SH-SY5Y (cell line): ENCODE results near the gene PDCD1.

Source experiments
- GATA2 ChIP-seq: IDR thresholded peaks from 2 replicates; pipeline ENCODE4 v1.6.1; 2011; ENCODE audit warnings: mild to moderate bottlenecking, low read depth, low read length
- GATA3 ChIP-seq: IDR thresholded peaks from 2 replicates; pipeline ENCODE4 v1.6.1; 2011; ENCODE audit warnings: low read depth, mild to moderate bottlenecking, low read length, moderate library complexity

DNA sequence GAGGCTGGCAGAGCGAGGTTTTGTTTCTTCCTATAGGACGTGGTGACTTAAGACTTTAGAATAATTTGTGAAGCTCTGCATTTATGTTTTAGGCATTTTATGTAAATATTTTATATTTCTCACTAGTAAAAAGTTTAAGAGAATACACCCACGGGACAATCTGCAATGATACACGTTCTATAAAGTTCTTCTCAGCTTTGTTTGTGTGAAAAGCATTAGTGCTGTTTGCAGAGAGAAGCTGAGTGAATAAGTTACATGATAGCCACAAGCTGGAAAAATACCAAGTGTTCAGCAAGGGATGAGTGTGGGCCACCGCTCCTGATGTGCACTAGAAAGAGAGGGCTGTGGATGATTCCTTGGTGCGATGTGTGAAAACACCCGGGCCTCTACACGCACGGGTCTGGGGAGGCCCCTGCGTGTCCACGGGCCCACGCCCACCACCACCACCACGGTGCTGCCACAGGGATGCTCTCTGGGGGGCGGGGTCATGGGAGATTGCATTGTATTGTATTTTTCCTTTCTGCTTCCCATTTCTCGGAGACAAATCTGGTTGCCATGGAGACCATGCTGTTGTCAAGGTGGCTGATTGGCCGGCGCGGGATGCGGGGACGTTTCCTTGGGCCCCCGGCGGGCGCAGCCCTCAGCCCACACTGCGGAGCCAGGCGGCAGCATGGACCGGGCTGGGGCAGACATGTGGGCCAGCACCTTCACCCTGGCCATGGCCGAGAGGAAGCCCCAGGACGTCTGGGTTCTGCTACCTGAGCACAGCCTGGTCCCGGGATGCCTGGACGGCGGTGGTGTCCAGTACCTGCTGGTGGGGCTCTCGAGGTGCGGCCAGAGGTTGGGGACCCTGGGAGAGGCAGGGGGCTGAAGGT lies 10.6 kb upstream of the PDCD1 start, which contains the start of gene RTP5:
- TF ChIP-seq GATA3 (no peak), GATA2 (no peak)
